ENCODE results near the gene P2RX2. TPM values are rescaled to one million over a fixed set of nuclear protein-coding genes. Genes with fewer than 3 reads are reported as not detected.

P2RX2 gene
- total RNA-seq, 6 donors from 2014 or later = 0.27 to 4.4 (median 1.00) TPM; not detected in 2

DNA sequence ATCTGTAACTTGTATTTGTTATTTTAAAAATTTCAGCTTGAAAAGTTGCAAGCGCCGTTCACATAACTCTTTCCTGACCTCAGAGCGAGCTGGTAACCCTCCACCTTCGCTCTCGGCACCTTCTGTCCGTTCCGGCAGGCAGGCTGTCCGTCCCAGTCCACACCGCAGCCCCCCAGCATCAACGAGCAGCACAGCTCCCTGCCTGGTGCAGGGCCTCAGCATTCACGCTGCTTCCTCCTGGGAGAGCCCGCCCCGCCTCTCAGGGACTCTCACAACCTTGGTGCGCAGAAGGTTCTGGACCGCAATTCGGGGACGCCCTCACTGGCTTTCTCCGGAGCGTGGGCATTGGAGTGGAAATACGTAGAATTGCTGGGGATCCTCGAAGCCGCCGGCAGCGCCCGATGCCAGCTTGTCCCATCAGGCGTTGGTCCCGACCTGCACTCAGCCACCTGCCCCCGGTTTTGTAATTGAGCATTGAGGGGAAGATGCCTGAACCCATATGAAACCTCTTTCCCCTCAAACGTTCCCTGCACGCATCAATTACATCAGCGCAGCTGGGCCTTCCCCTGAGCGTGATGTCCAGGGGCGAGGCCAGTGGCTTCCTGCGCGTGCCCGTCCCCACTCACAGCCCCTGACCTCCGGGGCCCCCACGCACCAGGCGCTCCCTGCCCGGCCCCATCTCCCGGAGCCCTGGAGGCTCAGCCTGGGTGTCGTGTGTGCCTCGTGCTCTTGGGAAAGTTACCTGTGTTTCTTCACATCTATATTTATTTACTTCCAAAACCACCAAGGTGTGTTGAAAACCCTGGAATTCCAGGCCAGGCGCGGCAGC, 27.3 kb upstream of the P2RX2 start:
- Histone ChIP-seq H3K4me3 (no peak overlapping the region), H3K9me3 (no peaks in the 10 kb centered on the region), H3K27me3 (no peaks in the 10 kb centered on the region), H3K27ac (no peak overlapping the region), H3K4me1 (peaks cover 4 to 13% (median 8%) of the 10 kb centered on the region in 4 donors), H3K36me3 (no peaks in the 10 kb centered on the region)
- TF ChIP-seq POLR2A (IDR thresholded peaks at IDR 0.05) (no peak), POLR2AphosphoS5 (IDR thresholded peaks at IDR 0.05) (no peak), EP300 (IDR thresholded peaks at IDR 0.05) (no peak)
- TF ChIP-seq, protein P1, sequence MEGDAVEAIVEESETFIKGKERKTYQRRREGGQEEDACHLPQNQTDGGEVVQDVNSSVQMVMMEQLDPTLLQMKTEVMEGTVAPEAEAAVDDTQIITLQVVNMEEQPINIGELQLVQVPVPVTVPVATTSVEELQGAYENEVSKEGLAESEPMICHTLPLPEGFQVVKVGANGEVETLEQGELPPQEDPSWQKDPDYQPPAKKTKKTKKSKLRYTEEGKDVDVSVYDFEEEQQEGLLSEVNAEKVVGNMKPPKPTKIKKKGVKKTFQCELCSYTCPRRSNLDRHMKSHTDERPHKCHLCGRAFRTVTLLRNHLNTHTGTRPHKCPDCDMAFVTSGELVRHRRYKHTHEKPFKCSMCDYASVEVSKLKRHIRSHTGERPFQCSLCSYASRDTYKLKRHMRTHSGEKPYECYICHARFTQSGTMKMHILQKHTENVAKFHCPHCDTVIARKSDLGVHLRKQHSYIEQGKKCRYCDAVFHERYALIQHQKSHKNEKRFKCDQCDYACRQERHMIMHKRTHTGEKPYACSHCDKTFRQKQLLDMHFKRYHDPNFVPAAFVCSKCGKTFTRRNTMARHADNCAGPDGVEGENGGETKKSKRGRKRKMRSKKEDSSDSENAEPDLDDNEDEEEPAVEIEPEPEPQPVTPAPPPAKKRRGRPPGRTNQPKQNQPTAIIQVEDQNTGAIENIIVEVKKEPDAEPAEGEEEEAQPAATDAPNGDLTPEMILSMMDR (IDR thresholded peaks at IDR 0.05) = no peak
- peak in 1 of 2 donors; percentile 73 for DNase-seq
- 92 to 94% methylated on average over 44 to 45 of the region's 45 CpGs for WGBS, 2 donors
- ATAC-seq (ENCODE audit: low FRiP score in 2 of 2) = no peak

DNA sequence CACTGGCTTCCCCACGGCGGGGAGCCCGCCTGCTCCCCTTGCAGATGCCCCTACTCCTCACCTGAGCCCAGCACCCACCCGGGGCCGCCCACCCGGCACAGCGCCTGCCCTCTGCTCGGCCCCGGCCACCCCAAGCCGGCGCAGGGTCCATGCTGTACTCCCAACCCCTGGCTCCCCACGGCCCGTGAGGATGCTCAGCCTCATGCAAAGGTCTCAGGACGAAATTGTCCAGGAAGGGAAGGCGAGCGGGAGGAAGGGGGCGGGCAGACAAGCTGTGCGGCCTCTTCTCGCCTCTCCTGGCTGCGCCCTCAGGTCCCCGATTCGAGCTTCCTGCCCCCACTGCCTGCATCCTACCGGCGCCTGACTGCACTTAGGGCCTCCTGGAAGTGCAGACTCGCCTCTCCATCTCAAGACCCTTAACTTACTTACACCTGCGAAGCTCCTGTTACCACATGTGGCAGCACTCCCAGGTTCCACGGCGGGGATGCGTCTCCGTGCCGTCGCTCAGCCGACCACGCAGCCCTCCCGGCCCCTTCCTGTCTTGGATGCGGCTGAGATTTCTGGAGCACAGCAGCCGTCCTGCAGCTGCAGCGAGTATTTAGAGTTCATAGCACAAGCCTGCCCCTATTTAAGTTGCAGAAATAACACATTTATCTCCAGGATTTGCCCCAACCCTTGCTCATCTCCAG, 26.1 kb upstream of the P2RX2 start:
- ATAC-seq (ENCODE audit: low FRiP score in 2 of 2) = no peak
- 84 to 90% methylated on average over 26 to 38 of the region's 38 CpGs for WGBS, 2 donors
- Histone ChIP-seq H3K27me3 (no peaks in the 10 kb centered on the region), H3K4me1 (peaks cover 4 to 13% (median 8%) of the 10 kb centered on the region in 4 donors), H3K36me3 (no peaks in the 10 kb centered on the region), H3K4me3 (no peak overlapping the region), H3K9me3 (no peaks in the 10 kb centered on the region), H3K27ac (no peak overlapping the region)
- TF ChIP-seq POLR2A (IDR thresholded peaks at IDR 0.05) = no peak
- TF ChIP-seq, protein P1 (IDR thresholded peaks at IDR 0.05) = no peak
- TF ChIP-seq POLR2AphosphoS5 (IDR thresholded peaks at IDR 0.05) = no peak
- TF ChIP-seq EP300 (IDR thresholded peaks at IDR 0.05) = no peak
- DNase-seq = peak in 1 of 2 donors; percentile 80

DNA sequence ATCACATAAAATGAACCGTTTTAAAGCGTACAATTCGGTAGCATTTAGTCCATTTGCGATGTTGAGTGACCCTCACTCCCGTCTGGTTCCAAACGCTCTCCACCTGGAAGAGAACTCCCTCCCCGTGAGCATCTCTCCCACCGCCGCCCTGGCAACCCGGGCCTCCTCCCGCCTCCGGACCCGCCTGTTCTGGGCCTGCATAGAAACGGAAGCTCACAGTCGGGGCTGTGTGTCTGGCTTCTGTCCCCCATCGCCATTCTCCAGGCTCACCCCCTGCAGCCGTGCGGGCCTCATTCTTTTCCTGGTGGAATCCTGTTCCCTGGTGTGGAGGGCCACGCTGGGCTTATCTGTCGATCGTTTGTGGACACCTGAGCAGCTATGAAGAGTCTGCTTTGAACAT, 25.5 kb upstream of the P2RX2 start:
- Histone ChIP-seq H3K27me3 (no peaks in the 10 kb centered on the region), H3K9me3 (no peaks in the 10 kb centered on the region), H3K36me3 (no peaks in the 10 kb centered on the region), H3K4me3 (no peak overlapping the region), H3K4me1 (peaks cover 4 to 13% (median 8%) of the 10 kb centered on the region in 4 donors), H3K27ac (no peak overlapping the region)
- 84 to 87% methylated on average over 21 of the region's 21 CpGs for WGBS, 2 donors
- TF ChIP-seq POLR2AphosphoS5 (IDR thresholded peaks at IDR 0.05) = no peak
- no peak for TF ChIP-seq POLR2A (IDR thresholded peaks at IDR 0.05)
- TF ChIP-seq EP300 (IDR thresholded peaks at IDR 0.05) = no peak
- TF ChIP-seq, protein P1 (IDR thresholded peaks at IDR 0.05) = no peak
- peak in 1 of 2 donors; percentile 67 for DNase-seq
- ATAC-seq (ENCODE audit: low FRiP score in 2 of 2) = no peak

DNA sequence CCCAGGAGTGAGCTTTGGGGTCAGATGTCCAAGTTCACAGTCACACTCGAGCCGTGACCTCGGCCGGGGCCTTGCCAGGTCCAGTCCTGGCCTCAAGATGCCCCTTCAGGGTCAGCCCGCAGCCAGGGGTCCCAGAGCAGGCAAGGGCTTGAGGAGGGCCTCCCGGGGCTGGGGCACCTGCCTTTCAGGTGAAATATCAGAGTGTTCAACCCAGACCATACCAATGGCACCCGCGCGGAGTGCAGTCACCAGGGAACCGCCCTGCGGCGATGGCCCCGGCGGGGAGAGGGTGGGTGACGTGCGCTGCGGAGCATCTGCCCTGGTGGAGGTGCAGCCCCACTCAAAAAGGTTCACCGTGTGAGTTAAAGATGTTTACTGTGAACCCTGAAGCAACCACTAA, 25.1 kb upstream of the P2RX2 start:
- ATAC-seq (ENCODE audit: low FRiP score in 2 of 2) (peak in 1 of 2 donors; percentile 12), DNase-seq (peak in 1 of 2 donors; percentile 81)
- Histone ChIP-seq H3K27me3 (no peaks in the 10 kb centered on the region), H3K4me3 (peak overlapping the region in 3 of 4 donors; percentile 21 to 30 (median 29)), H3K9me3 (no peaks in the 10 kb centered on the region), H3K27ac (peak overlapping the region in 2 of 4 donors; percentile 25 to 43), H3K4me1 (peaks cover 4 to 14% (median 8%) of the 10 kb centered on the region in 4 donors), H3K36me3 (no peaks in the 10 kb centered on the region)
- TF ChIP-seq EP300 (IDR thresholded peaks at IDR 0.05) = no peak
- no peak for TF ChIP-seq POLR2A (IDR thresholded peaks at IDR 0.05)
- 47 to 52% methylated on average over 16 to 18 of the region's 18 CpGs for WGBS, 2 donors

DNA sequence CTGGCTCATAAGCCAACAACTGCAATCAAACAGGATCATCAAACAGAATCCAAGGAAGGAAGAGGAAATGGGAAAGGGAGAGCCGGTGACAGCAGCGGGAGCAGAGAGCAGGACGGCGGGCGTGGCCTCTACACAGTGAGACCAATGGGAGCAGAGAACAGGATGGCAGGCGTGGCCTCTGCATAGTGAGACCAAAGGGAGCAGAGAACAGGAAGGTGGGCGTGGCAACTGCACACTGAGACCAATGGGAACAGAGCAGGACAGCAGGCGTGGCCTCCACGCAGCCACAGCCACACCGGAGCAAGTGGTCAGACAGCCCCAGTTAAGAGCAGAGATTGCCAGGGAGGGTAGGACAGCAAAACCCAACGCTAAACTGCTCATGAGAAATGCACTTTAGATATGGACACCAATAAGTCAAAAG, 24.6 kb upstream of the P2RX2 start:
- H3K4me3 ChIP-seq = peak overlapping the region in 3 of 4 donors; percentile 21 to 30 (median 29)
- peak; percentile 91 to 98 for ATAC-seq (ENCODE audit: low FRiP score in 2 of 2)
- 16 to 17% methylated on average over 11 of the region's 11 CpGs for WGBS, 2 donors

More for the DNA sequence above, 24.6 kb upstream of the P2RX2 start:
- H3K27ac ChIP-seq = peak overlapping the region in 1 of 4 donors; percentile 43
- no peaks in the 10 kb centered on the region for H3K36me3 ChIP-seq
- H3K4me1 ChIP-seq = peaks cover 4 to 19% (median 13%) of the 10 kb centered on the region in 4 donors
- no peak for TF ChIP-seq POLR2A (IDR thresholded peaks at IDR 0.05)
- TF ChIP-seq EP300 (IDR thresholded peaks at IDR 0.05) = no peak
- TF ChIP-seq, protein P1 (IDR thresholded peaks at IDR 0.05) = no peak
- no peak for TF ChIP-seq POLR2AphosphoS5 (IDR thresholded peaks at IDR 0.05)
- H3K27me3 ChIP-seq = no peaks in the 10 kb centered on the region
- DNase-seq = peak; percentile 82 to 96
- H3K9me3 ChIP-seq = no peaks in the 10 kb centered on the region

Measured in upper lobe of left lung (tissue), 6 donors.